ENCODE measurements around the gene RPRM.
"Not testable (repeated sequence)": the region's sequence is repeated elsewhere in the genome, so short reads cannot be mapped to it uniquely, and the experiment has no call there.

The RPRM gene

GRCh38 chr2:153478289-153479261, at the start of gene RPRM:
Gene RPRM, minus strand, starts transcription at chr2:153478762. Its CDS starts 197 bp downstream, at chr2:153478565.
- peak; percentile 96 for DNase-seq

GRCh38 chr2:153519257-153519875, 40.8 kb upstream of the RPRM start:
- DNase-seq, result no peak

- no peak for DNase-seq
Observed at GRCh38 chr2:153512331-153512730, 33.8 kb upstream of the RPRM start.

GRCh38 chr2:153510996-153511395, 32.4 kb upstream of the RPRM start:
- DNase-seq, result no peak

- no peak for DNase-seq
Observed at GRCh38 chr2:153509133-153509532, 30.6 kb upstream of the RPRM start.

- not testable (repeated sequence) for DNase-seq
Observed at GRCh38 chr2:153506499-153506898, 27.9 kb upstream of the RPRM start.

- DNase-seq, result no peak
Observed at GRCh38 chr2:153499439-153499838, 20.9 kb upstream of the RPRM start.

GRCh38 chr2:153497938-153498629, 19.5 kb upstream of the RPRM start:
- no peak for DNase-seq

- DNase-seq, result no peak
Observed at GRCh38 chr2:153495725-153496124, 17.2 kb upstream of the RPRM start.

- no peak for DNase-seq
Observed at GRCh38 chr2:153488072-153488471, 9.5 kb upstream of the RPRM start.

GRCh38 chr2:153487448-153487847, 8.9 kb upstream of the RPRM start:
- DNase-seq, result no peak

- no peak for DNase-seq
Observed at GRCh38 chr2:153479573-153479972, 1.0 kb upstream of the RPRM start.

GRCh38 chr2:153477636-153478288, 800 bp downstream of the RPRM start:
- DNase-seq, result peak; percentile 76

- DNase-seq, result peak; percentile 86
Observed at GRCh38 chr2:153476816-153477635, 1.5 kb downstream of the RPRM start.

- no peak for DNase-seq
Observed at GRCh38 chr2:153476491-153476815, 2.1 kb downstream of the RPRM start.

GRCh38 chr2:153474876-153475435, 3.6 kb downstream of the RPRM start:
- DNase-seq, result peak; percentile 47

GRCh38 chr2:153474407-153474806, 4.2 kb downstream of the RPRM start:
- peak; percentile 49 for DNase-seq

GRCh38 chr2:153470867-153471266, 7.7 kb downstream of the RPRM start:
- DNase-seq, result no peak

GRCh38 chr2:153464395-153464794, 14.2 kb downstream of the RPRM start:
- DNase-seq, result no peak

GRCh38 chr2:153462338-153462859, 16.2 kb downstream of the RPRM start:
- no peak for DNase-seq

GRCh38 chr2:153461453-153461852, 17.1 kb downstream of the RPRM start:
- no peak for DNase-seq

- peak; percentile 91 for DNase-seq
Observed at GRCh38 chr2:153455861-153456260, 22.7 kb downstream of the RPRM start.

All from islet precursor cell (in vitro differentiated cells).